Liver (tissue), 3 donors: ENCODE measurements around the gene ADK.

Source experiments
- FOXA1 ChIP-seq: IDR thresholded peaks from 2 replicates; pipeline ENCODE4 v1.6.1; 2016; ENCODE audit warnings: antibody characterized with exemption
- JUND ChIP-seq, 2 donors: IDR thresholded peaks; 2 replicates each; pipeline ENCODE4 v1.6.1; 2016; ENCODE audit warnings: antibody characterized with exemption in 2 of 2
- RXRA ChIP-seq, 2 donors: IDR thresholded peaks; 2 replicates each; pipeline ENCODE4 v1.6.1; 2017 to 2018; ENCODE audit warnings: antibody characterized with exemption in 2 of 2, mild to moderate bottlenecking in 1 of 2
- SP1 ChIP-seq: IDR thresholded peaks from 2 replicates; pipeline ENCODE4 v1.6.1; 2018; ENCODE audit warnings: antibody characterized with exemption, mild to moderate bottlenecking
- YY1 ChIP-seq: IDR thresholded peaks from 2 replicates; pipeline ENCODE4 v1.6.1; 2016; ENCODE audit warnings: antibody characterized with exemption, mild to moderate bottlenecking
- TF ChIP-seq, protein P1 (sequence below): fragments of 150-350 bp; IDR thresholded peaks from 2 replicates; pipeline ENCODE4 v1.5.1; 2017; ENCODE audit warnings: improper control_type of control experiment, low read depth, low read length; ENCODE audit not compliant: missing input control
- TF ChIP-seq, protein P2 (sequence below): IDR thresholded peaks from 2 replicates; pipeline ENCODE4 v1.6.1; 2016; ENCODE audit warnings: antibody characterized with exemption
- TF ChIP-seq, protein P3 (sequence below): IDR thresholded peaks from 2 replicates; pipeline ENCODE4 v1.6.1; 2016; ENCODE audit warnings: antibody characterized with exemption
- TF ChIP-seq, protein P4 (sequence below): IDR thresholded peaks from 2 replicates; pipeline ENCODE4 v1.6.1; 2016; ENCODE audit warnings: antibody characterized with exemption, mild to moderate bottlenecking
- donor health status: healthy.
- donor health status: healthy.

DNA sequence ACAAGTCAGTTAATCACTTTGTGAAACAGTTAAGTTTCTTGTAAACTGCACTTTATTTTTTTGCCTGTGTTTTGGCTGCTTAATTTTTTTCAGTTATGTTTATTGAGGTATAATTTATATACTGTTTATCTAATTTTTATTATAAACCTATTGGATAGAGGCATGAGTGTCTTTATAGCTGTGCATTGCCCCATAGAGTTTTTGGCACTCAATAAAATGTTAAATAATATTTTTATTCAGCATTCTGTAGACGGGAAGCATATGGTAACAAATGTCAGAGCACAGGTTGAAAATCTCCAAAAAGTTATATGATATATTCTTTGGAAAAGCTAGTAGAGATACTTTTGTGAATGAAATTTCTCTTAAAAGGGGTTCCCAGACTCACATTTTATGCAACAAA is 431.5 kb downstream of the ADK start:
- TF ChIP-seq, protein P1, sequence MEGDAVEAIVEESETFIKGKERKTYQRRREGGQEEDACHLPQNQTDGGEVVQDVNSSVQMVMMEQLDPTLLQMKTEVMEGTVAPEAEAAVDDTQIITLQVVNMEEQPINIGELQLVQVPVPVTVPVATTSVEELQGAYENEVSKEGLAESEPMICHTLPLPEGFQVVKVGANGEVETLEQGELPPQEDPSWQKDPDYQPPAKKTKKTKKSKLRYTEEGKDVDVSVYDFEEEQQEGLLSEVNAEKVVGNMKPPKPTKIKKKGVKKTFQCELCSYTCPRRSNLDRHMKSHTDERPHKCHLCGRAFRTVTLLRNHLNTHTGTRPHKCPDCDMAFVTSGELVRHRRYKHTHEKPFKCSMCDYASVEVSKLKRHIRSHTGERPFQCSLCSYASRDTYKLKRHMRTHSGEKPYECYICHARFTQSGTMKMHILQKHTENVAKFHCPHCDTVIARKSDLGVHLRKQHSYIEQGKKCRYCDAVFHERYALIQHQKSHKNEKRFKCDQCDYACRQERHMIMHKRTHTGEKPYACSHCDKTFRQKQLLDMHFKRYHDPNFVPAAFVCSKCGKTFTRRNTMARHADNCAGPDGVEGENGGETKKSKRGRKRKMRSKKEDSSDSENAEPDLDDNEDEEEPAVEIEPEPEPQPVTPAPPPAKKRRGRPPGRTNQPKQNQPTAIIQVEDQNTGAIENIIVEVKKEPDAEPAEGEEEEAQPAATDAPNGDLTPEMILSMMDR = no peak
- TF ChIP-seq, protein P2, sequence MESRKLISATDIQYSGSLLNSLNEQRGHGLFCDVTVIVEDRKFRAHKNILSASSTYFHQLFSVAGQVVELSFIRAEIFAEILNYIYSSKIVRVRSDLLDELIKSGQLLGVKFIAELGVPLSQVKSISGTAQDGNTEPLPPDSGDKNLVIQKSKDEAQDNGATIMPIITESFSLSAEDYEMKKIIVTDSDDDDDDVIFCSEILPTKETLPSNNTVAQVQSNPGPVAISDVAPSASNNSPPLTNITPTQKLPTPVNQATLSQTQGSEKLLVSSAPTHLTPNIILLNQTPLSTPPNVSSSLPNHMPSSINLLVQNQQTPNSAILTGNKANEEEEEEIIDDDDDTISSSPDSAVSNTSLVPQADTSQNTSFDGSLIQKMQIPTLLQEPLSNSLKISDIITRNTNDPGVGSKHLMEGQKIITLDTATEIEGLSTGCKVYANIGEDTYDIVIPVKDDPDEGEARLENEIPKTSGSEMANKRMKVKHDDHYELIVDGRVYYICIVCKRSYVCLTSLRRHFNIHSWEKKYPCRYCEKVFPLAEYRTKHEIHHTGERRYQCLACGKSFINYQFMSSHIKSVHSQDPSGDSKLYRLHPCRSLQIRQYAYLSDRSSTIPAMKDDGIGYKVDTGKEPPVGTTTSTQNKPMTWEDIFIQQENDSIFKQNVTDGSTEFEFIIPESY = no peak
- TF ChIP-seq JUND (IDR thresholded peaks at IDR 0.05) = no peak
- TF ChIP-seq RXRA (IDR thresholded peaks at IDR 0.05) = no peak
- TF ChIP-seq, protein P3, sequence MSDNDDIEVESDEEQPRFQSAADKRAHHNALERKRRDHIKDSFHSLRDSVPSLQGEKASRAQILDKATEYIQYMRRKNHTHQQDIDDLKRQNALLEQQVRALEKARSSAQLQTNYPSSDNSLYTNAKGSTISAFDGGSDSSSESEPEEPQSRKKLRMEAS = no peak
- TF ChIP-seq YY1 = no peak
- TF ChIP-seq SP1 = no peak
- TF ChIP-seq, protein P4, sequence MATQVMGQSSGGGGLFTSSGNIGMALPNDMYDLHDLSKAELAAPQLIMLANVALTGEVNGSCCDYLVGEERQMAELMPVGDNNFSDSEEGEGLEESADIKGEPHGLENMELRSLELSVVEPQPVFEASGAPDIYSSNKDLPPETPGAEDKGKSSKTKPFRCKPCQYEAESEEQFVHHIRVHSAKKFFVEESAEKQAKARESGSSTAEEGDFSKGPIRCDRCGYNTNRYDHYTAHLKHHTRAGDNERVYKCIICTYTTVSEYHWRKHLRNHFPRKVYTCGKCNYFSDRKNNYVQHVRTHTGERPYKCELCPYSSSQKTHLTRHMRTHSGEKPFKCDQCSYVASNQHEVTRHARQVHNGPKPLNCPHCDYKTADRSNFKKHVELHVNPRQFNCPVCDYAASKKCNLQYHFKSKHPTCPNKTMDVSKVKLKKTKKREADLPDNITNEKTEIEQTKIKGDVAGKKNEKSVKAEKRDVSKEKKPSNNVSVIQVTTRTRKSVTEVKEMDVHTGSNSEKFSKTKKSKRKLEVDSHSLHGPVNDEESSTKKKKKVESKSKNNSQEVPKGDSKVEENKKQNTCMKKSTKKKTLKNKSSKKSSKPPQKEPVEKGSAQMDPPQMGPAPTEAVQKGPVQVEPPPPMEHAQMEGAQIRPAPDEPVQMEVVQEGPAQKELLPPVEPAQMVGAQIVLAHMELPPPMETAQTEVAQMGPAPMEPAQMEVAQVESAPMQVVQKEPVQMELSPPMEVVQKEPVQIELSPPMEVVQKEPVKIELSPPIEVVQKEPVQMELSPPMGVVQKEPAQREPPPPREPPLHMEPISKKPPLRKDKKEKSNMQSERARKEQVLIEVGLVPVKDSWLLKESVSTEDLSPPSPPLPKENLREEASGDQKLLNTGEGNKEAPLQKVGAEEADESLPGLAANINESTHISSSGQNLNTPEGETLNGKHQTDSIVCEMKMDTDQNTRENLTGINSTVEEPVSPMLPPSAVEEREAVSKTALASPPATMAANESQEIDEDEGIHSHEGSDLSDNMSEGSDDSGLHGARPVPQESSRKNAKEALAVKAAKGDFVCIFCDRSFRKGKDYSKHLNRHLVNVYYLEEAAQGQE = no peak
- TF ChIP-seq FOXA1 = no peak
